HG03521 (cell line): Measurements from ENCODE around the gene SCD.
"Not testable (repeated sequence)": the region's sequence is repeated elsewhere in the genome, so short reads cannot be mapped to it uniquely, and the experiment has no call there.

Experiments
- ATAC-seq: cut with Tn5 transposase; IDR thresholded peaks from one replicate; pipeline ENCODE4 v1.9.1; 2021; ENCODE audit warnings: mild to moderate bottlenecking, moderate library complexity; ENCODE audit not compliant: unreplicated experiment

SCD gene

GRCh38 chr10:100346765-100347567, at the start of gene SCD:
TSS of gene SCD (plus strand) at chr10:100347233. CDS start at chr10:100347505, 272 bp downstream.
- ATAC-seq = peak; percentile 84

- ATAC-seq = no peak
Observed at GRCh38 chr10:100297242-100297641, 49.8 kb upstream of the SCD start.

- not testable (repeated sequence) for ATAC-seq
Observed at GRCh38 chr10:100301123-100301522, 45.9 kb upstream of the SCD start.

- no peak for ATAC-seq
Observed at GRCh38 chr10:100303724-100304319, 43.2 kb upstream of the SCD start.

GRCh38 chr10:100304414-100304813, 42.6 kb upstream of the SCD start:
- no peak for ATAC-seq

GRCh38 chr10:100306861-100307260, 40.2 kb upstream of the SCD start:
- no peak for ATAC-seq

GRCh38 chr10:100307684-100308083, 39.3 kb upstream of the SCD start:
- no peak for ATAC-seq

GRCh38 chr10:100311298-100311697, 35.7 kb upstream of the SCD start:
- ATAC-seq = no peak

GRCh38 chr10:100315615-100316014, 31.4 kb upstream of the SCD start:
- ATAC-seq = no peak

GRCh38 chr10:100318207-100318606, 28.8 kb upstream of the SCD start:
- no peak for ATAC-seq

GRCh38 chr10:100319707-100320402, 27.2 kb upstream of the SCD start:
- ATAC-seq = no peak

- ATAC-seq = no peak
Observed at GRCh38 chr10:100325158-100325557, 21.9 kb upstream of the SCD start.

- ATAC-seq = peak; percentile 96
Observed at GRCh38 chr10:100327007-100327717, 19.9 kb upstream of the SCD start.

- no peak for ATAC-seq
Observed at GRCh38 chr10:100327718-100328009, 19.4 kb upstream of the SCD start.

GRCh38 chr10:100328198-100328597, 18.8 kb upstream of the SCD start:
- no peak for ATAC-seq

GRCh38 chr10:100330079-100330478, 17.0 kb upstream of the SCD start, which contains the start of gene PKD2L1:
TSS of gene PKD2L1 (minus strand) at chr10:100330228. CDS start at chr10:100330103, 125 bp downstream.
- no peak for ATAC-seq

GRCh38 chr10:100333106-100333505, 13.9 kb upstream of the SCD start:
- ATAC-seq = no peak

GRCh38 chr10:100333661-100334440, 13.2 kb upstream of the SCD start:
- no peak for ATAC-seq

GRCh38 chr10:100334762-100335161, 12.3 kb upstream of the SCD start:
- ATAC-seq = no peak

- no peak for ATAC-seq
Observed at GRCh38 chr10:100338434-100339036, 8.5 kb upstream of the SCD start.
